Rectal smooth muscle tissue (tissue), 1 donor: ENCODE data around the gene DCAF7.

Source experiments
- H3K27ac ChIP-seq: one replicate; pipeline ENCODE4 v1.7.0; 2013; ENCODE audit warnings: low read depth, low read length, inconsistent platforms
- H3K27me3 ChIP-seq: one replicate; pipeline ENCODE4 v1.7.0; 2013; ENCODE audit warnings: low read length; ENCODE audit not compliant: control insufficient read depth, insufficient read depth
- H3K36me3 ChIP-seq: one replicate; pipeline ENCODE4 v1.7.0; 2013; ENCODE audit warnings: low read length; ENCODE audit not compliant: control insufficient read depth, insufficient read depth
- H3K4me1 ChIP-seq: one replicate; pipeline ENCODE4 v1.7.0; 2013; ENCODE audit warnings: low read length; ENCODE audit not compliant: control insufficient read depth, insufficient read depth
- H3K4me3 ChIP-seq: one replicate; pipeline ENCODE4 v1.7.0; 2013; ENCODE audit warnings: low read length
- H3K9ac ChIP-seq: one replicate; pipeline ENCODE4 v1.7.0; 2013; ENCODE audit warnings: low read length

Gene DCAF7

DNA sequence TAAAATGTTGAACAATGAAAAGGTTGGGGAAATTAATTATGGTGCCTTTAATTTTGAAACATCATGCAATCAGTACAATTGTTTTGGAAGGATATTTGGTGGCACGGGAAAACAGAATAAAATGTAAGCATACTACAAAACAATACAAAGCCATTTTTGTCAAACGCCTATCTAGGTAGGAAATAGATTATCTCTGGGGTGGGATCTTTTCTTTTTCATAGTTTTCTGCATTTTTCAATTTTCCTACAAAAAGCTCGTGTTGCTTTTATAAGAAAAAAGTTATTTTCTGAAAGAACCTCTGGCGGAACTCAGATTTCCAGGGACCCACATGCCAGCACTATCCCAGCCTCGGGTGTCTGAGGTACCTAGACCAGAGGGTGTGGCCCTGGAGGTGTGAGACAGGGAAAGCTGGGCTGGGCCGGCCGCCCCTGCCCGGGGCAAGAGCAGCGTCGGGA lies 71.0 kb downstream of the DCAF7 start:
- Histone ChIP-seq H3K4me3 (peak overlapping the region; percentile 83), H3K4me1 (peaks cover 10% of the 10 kb centered on the region), H3K9ac (peak overlapping the region; percentile 27), H3K27me3 (no peaks in the 10 kb centered on the region), H3K36me3 (no peaks in the 10 kb centered on the region), H3K27ac (peak overlapping the region; percentile 69)

DNA sequence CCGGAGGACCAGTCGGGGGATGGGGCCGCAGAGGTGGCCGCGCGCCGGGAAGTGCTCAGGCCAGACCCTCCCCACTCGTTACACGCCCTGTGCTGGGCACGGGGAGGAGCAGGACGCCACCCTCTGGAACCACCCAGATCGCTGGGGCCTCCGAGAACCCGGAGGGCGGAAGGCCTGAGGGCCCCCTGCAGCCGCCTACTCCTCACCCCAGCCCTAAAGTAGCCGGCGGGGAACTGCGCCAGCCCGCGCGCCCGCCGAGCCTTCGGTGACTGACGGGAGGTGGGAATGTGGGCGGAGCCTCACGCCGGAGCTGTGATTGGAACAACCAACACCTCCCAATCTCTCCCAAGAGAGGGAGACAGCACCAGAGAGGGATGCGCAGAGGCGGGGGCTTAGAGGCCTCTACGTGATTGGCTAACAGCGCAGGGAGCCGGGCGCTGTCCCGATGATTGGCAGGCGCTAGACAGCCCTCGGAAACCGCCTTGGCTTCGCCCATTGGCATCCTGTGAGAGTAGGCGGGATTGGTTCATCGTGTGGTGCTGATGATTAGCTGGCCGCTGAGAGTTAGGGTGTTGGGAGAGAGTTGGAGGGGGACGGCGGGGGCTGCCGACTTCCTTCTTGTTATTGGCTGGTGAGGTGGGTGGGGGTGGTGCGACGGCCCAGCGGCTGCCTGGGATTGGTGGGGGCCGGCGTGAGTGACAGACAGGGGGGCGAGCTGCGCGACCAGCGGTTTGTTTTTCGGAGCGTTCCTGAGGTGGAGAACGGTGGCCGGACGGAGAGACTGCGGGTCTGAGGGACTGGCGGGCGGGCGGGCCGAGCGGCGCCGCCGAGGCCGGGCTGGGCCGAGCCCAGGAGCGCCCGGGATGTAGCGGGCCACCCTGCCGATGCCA lies 71.7 kb downstream of the DCAF7 start, which contains the start of gene MAP3K3:
Gene MAP3K3 (plus strand): TSS at position 734 of the 890 bp plus-strand sequence. CDS start 343 bp downstream, outside the sequence.
- peak within 1 kb of the TSS; percentile 83 for H3K4me3 ChIP-seq

DNA sequence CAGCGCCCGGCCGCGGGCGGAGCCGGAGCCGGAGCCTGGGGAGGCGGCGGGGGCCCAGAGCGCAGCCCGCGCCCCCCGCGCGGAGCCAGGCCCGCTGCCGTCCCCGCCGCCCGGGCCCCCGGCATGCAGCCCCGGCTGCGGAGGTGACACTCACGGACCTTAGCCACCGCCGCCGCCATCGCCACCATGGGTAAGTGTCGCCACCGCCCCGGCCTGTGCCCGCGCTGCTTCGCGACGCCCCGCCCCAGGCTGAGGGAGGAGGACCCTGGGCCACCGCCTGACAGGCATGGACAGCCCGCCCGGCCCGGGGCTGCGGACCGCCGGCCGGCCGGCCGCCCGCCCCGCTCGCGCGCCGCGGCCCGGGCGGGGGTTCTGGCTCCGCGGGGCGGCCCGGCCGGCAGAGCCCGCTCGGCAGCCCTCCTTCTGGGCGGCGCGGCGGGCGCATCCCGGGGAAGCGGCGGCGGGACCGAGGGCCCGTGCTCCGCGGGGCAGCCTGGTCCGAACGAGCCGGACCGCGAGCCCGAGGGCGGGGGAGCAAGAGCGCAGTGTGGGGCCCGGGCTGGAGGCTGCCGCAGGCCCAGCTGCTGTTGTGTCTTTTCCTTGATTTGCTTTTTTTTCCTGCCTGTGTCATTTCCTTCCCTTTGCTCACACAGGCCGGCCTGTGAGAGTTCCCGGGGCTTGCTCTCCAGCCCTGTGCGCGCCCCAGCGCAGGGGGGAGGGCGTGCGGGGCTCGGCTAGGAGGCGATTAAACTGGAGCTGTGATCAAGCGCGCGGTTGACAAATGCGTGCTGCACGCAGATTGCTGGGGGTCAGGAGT lies 72.5 kb downstream of the DCAF7 start:
- peak overlapping the region; percentile 66 for H3K4me3 ChIP-seq
- peak overlapping the region; percentile 49 for H3K9ac ChIP-seq
- H3K27ac ChIP-seq: peak overlapping the region; percentile 78
- peaks cover 10% of the 10 kb centered on the region for H3K4me1 ChIP-seq
- H3K36me3 ChIP-seq: no peaks in the 10 kb centered on the region
- H3K27me3 ChIP-seq: no peaks in the 10 kb centered on the region

More for the DNA sequence above, 71.7 kb downstream of the DCAF7 start, which contains the start of gene MAP3K3:
- Histone ChIP-seq H3K9ac (peak within 1 kb of the TSS; percentile 49), H3K27me3 (no peaks in the 10 kb centered on the region), H3K4me1 (peaks cover 10% of the 10 kb centered on the region), H3K36me3 (no peaks in the 10 kb centered on the region), H3K27ac (peak within 1 kb of the TSS; percentile 78)

DNA sequence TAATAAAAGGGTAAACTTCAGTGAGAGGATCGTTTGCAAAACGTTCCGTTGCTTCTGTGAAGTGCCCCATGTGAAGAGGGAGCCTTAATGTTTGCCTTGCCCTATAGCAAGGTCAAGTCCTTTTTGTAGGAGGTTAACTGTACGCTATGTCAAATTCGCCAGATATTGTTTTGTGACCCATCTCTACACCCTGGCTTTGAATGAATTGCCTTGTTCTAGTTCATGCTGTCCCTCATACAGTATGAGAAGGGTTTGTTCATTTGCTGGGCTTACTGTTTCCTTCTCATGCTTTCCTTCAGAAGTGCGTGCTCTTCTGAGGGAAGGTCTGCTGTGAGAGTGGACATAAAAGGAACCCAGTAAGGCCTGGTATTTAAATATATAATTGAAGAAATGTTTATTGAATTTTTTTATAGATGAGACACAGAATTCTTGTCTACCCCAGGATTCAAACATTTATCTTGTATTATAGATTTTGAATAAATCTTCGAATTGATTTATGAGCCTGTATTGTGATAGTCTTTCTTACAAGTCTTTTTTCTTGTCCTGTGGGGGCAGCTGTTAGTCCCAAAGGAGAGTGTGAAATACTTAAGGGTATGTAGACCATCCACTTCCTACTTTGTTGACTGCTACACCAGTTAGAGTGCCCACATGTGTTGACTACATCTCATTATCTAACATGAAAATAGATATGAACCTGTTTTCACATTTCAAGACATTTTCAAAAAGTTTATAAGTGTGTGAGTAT lies 73.7 kb downstream of the DCAF7 start:
- Histone ChIP-seq H3K4me1 (peaks cover 10% of the 10 kb centered on the region), H3K27me3 (no peaks in the 10 kb centered on the region), H3K36me3 (no peaks in the 10 kb centered on the region), H3K27ac (no peak overlapping the region), H3K4me3 (peak overlapping the region; percentile 66), H3K9ac (peak overlapping the region; percentile 6)

DNA sequence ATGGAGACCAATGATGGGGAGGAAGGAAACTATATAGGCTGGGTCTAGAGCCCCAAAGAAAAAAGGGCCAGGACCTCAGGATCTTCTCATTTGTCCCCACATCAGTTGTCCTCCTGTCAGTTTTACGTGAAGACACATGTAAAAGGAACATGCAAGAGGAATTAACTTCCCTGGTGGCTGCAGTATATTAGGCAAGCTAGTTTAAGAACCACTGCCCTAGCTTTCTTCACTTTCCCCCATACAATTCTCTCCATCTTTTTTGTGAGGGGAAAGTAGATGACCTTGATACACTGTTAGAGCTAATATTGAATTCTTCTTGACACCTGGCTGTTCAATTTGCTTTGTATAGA lies 74.2 kb downstream of the DCAF7 start:
- Histone ChIP-seq H3K4me3 (peak overlapping the region; percentile 26), H3K36me3 (no peaks in the 10 kb centered on the region), H3K4me1 (peaks cover 10% of the 10 kb centered on the region), H3K27ac (no peak overlapping the region), H3K9ac (no peak overlapping the region), H3K27me3 (no peaks in the 10 kb centered on the region)

DNA sequence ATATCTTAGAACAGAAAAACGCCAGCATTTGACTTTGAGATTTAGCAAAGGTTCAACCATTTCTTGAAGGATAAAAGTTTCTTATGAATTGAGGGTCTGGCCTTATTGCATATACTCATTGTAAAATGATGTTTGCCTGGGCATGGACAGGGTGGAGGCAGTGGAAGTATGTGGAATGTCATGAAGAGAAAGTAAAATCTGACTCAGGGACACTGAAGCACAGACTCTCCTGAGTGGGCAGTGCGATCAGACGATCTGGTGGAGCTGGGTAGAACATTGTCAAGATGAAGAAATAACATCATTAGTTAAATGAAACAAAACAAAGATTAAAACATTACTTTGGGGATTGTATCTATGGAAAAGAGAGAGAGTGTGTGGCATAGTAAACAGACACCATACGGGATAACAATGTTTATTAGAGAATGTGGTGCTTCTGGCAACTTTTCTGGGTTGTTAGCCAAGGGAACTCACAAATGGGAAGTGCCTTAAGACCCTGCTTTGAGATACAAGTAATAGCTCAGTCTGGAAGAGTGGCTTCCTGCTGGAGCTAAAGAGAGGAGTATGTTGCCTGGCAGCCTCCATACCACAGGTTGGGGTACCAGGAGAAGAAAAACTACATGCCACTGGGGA lies 76.4 kb downstream of the DCAF7 start:
- H3K27ac ChIP-seq: peak overlapping the region; percentile 10
- H3K4me1 ChIP-seq: peaks cover 10% of the 10 kb centered on the region
- H3K27me3 ChIP-seq: no peaks in the 10 kb centered on the region
- no peaks in the 10 kb centered on the region for H3K36me3 ChIP-seq
- no peak overlapping the region for H3K4me3 ChIP-seq
- no peak overlapping the region for H3K9ac ChIP-seq

DNA sequence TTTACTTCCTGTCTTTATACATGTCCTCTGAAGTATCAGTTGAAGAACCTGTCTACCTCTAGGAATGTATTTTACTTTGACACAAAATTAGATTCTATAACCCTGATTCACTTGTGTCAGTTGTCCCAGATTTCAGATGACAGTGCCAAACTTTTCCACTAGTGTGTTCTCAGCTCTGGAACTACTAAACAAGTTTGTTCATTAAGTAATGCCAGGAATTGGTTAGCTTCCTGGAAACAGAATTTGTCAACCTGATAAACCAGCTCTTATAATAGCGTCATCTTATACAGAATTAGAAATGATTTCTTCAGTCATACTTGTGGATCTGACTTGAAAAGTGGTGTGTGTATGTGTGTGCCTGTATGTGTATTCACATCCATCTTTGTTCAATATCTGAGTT lies 79.3 kb downstream of the DCAF7 start:
- Histone ChIP-seq H3K4me3 (no peak overlapping the region), H3K27ac (no peak overlapping the region), H3K27me3 (no peaks in the 10 kb centered on the region), H3K9ac (no peak overlapping the region), H3K4me1 (peaks cover 8% of the 10 kb centered on the region), H3K36me3 (peaks cover 6% of the 10 kb centered on the region)

DNA sequence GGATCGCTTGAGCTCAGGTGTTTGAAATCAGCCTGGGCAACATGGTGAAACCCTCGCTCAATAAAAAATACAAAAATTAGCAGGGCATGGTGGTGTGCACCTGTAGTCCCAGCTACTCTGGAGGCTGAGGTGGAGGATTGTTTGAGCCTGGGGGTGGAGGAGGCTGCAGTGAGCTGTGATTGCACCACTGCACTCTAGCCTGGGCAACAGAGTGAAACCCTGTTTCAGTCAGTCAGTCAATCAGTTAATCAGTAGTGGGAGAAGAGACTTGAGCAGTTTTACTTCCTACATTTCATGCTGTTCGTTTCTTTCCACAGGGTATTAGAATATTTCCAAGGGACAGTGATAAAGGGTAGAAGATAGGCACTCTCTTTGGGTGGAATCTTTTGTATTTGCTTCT lies 80.8 kb downstream of the DCAF7 start:
- Histone ChIP-seq H3K27ac (no peak overlapping the region), H3K36me3 (peaks cover 6% of the 10 kb centered on the region), H3K9ac (no peak overlapping the region), H3K27me3 (no peaks in the 10 kb centered on the region), H3K4me3 (no peak overlapping the region), H3K4me1 (peaks cover 12% of the 10 kb centered on the region)

DNA sequence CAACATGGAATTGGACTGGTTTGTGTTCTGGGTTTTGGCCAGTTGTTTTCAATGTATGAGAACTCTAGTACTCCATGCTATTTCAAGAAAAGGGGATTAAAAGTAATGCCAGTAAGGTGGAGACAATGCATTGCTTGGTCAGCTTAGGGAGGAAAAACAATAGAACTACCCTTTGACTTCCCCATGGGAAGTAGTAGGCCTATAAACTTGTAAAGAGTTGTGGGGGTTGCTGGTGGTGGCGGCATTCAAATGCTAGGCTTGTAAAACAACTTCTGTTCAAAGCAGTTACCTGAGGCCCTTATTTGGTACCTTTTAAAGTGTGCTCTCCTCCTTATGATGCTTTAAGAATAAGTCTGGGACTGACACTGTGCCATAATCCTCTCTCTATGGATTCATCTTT lies 81.3 kb downstream of the DCAF7 start:
- peaks cover 7% of the 10 kb centered on the region for H3K36me3 ChIP-seq
- H3K27me3 ChIP-seq: no peaks in the 10 kb centered on the region
- H3K4me3 ChIP-seq: no peak overlapping the region
- no peak overlapping the region for H3K9ac ChIP-seq
- no peak overlapping the region for H3K27ac ChIP-seq
- peaks cover 17% of the 10 kb centered on the region for H3K4me1 ChIP-seq

DNA sequence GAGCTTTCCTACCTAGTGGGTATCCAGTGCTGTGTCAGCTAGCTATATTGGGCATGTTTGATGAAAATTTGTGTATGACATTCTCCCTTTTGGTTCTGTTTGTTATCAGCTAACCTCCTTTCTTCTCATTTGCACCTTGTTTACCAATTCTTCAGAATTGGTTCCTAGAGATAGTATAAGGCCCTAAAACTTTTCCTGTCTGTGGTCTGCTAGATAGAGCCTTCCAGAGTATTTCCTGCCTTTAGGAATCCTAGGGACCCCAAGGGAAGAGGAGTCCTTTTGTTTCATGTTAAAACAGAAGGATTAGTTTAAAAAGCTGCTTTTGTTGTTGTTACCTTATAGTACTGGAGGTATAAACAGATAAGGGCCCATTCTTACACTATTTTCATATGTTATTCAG lies 83.5 kb downstream of the DCAF7 start:
- peaks cover 10% of the 10 kb centered on the region for H3K36me3 ChIP-seq

DNA sequence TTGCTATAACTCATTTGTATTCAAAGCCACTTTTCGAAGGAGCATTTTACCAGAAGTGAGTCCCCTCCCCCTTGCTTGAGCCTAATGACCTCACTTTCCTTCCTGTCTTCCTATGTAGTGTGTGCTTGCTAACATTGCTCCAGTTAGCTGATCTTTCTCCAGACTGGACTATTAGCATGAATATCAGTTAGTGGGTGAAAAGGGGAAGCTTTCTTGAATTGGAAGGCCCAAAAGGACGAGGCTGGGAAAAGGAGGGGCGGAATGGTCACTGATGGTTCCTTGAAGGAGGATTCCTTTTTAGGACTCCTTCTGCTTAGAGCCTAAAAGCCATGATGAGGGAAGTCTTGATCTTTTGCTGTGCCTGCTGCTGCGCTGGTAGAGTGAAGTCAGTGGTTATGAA lies 83.9 kb downstream of the DCAF7 start:
- peaks cover 10% of the 10 kb centered on the region for H3K36me3 ChIP-seq

More for the DNA sequence above, 83.5 kb downstream of the DCAF7 start:
- Histone ChIP-seq H3K27ac (no peak overlapping the region), H3K27me3 (no peaks in the 10 kb centered on the region), H3K9ac (no peak overlapping the region), H3K4me3 (no peak overlapping the region), H3K4me1 (peaks cover 22% of the 10 kb centered on the region)

More for the DNA sequence above, 83.9 kb downstream of the DCAF7 start:
- Histone ChIP-seq H3K9ac (no peak overlapping the region), H3K27ac (peak overlapping the region; percentile 16), H3K27me3 (no peaks in the 10 kb centered on the region), H3K4me3 (no peak overlapping the region), H3K4me1 (peaks cover 22% of the 10 kb centered on the region)
